Activated T-cell treated with anti-CD3 and anti-CD28 coated beads, Interleukin-2, amount 50 U/mL, for 72 hours (primary cell): ENCODE measurements around the gene CABLES2. TPM values are rescaled to one million over a fixed set of nuclear protein-coding genes. Genes with fewer than 3 reads are reported as not detected.
"Not testable (repeated sequence)": the region's sequence is repeated elsewhere in the genome, so short reads cannot be mapped to it uniquely, and the experiment has no call there.

ENCODE experiments used
- ATAC-seq, 2 donors: fragments of 150-1000 bp; cut with Tn5 transposase; replicated peaks in 1 of 2; 2 replicates each; pipeline ENCODE4 v1.10.0; 2021; ENCODE audit warnings: moderate library complexity in 2 of 2, mild to moderate bottlenecking in 1 of 2
- DNase-seq, 2 donors: peaks; one replicate each; pipeline ENCODE4 v3.0.0; 2021 to 2022; ENCODE audit warnings: mixed read lengths in 1 of 2
- H3K27ac Mint-ChIP-seq: one replicate; pipeline ENCODE4 v1.8.0; 2022; ENCODE audit warnings: mild to moderate bottlenecking, moderate library complexity, mixed read lengths
- H3K27me3 Mint-ChIP-seq: one replicate; pipeline ENCODE4 v1.8.0; 2022; ENCODE audit warnings: low read depth, mixed read lengths
- H3K36me3 Mint-ChIP-seq, 2 donors: one replicate each; pipeline ENCODE4 v1.8.0; 2022; ENCODE audit warnings: mixed read lengths in 2 of 2, mild to moderate bottlenecking in 1 of 2; ENCODE audit not compliant: insufficient read depth in 2 of 2
- H3K4me1 Mint-ChIP-seq: one replicate; pipeline ENCODE4 v1.8.0; 2022; ENCODE audit warnings: low read depth, mixed read lengths
- H3K4me3 Mint-ChIP-seq, 2 donors: one replicate each; pipeline ENCODE4 v1.8.0; 2022; ENCODE audit warnings: mild to moderate bottlenecking in 2 of 2, mixed read lengths in 2 of 2, moderate library complexity in 2 of 2
- H3K9me3 Mint-ChIP-seq, 2 donors: one replicate each; pipeline ENCODE4 v1.8.0; 2022; ENCODE audit warnings: mixed read lengths in 2 of 2
- total RNA-seq, 2 donors: library from RNA; stranded (reverse); gene quantifications; one replicate each; pipeline ENCODE4 v1.2.3, GENCODE V29; 2022

Gene CABLES2
- total RNA-seq, 2 donors from 2014 or later, result 7.1 to 8.3 TPM

DNA sequence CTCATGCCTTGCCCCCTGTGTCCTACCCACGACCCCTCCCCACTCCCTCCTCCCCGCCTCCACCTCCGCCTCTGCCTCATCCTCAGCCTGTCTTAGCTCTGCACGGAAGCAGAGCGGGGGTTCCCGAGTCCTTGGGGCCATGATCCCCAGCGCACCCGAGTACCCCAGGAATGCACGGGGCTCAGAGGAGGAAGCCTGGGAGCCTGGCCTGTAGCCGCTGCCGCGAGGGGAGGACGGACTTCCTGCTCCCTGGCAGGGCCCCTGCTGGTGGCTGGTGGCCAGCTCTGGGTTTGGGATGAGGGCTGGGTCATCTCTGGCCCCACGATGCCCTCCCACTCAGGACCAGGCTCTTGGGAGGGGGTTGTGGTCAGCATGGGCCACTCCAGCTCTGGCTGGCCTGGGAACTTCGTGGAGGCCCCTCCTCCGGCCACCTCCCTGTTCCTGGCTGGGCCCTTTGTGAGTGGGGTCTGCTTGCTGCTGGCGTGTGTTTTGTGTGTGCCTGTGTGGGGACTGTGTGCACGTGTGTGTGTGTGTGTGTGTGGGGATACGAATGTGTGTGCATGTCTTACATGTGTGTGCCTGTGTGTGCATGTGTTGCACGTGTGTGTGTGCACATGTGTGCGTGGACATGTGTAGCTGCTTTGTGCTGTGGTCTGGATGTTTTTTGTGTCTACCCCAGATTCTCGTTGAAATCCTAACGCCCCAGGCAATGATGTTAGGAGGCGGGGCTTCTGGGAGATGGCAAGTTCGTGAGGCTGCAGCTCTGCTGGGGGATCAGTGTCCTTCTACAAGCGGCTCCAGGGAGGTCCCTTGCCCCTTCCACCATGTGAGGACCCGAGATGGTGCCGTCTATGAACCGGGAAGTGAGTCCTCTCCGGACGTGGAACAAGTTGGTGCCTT is 21.6 kb upstream of the CABLES2 start:
- no peak overlapping the region for H3K4me3 Mint-ChIP-seq

DNA sequence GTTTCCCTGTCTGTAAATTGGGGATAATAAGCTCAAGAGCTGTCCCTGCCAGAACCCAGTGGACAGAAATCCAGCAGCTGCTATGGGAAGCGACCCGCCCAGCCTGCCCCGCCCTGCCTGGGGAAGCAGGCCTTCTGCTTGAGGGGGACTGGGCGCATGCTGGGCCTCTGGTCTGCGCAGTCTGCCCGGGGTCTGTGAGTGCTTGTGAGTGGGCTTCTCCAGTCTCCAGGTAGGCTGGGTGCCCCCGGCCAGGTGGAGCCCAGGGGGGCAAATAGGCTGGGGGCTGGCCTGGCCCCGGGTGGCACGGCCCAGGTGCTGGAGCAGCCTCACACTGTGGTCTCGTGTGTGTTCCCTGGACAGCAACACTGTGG is 20.9 kb upstream of the CABLES2 start:
- H3K9me3 Mint-ChIP-seq, result no peaks in the 10 kb centered on the region
- no peak for ATAC-seq
- DNase-seq, result no peak
- no peak overlapping the region for H3K4me3 Mint-ChIP-seq
- H3K27ac Mint-ChIP-seq, result no peak overlapping the region
- no peaks in the 10 kb centered on the region for H3K36me3 Mint-ChIP-seq
- H3K4me1 Mint-ChIP-seq, result no peaks in the 10 kb centered on the region
- peaks cover 4% of the 10 kb centered on the region for H3K27me3 Mint-ChIP-seq

More for the DNA sequence above, 21.6 kb upstream of the CABLES2 start:
- peaks cover 6% of the 10 kb centered on the region for H3K27me3 Mint-ChIP-seq
- no peaks in the 10 kb centered on the region for H3K36me3 Mint-ChIP-seq
- H3K27ac Mint-ChIP-seq, result no peak overlapping the region
- H3K9me3 Mint-ChIP-seq, result no peaks in the 10 kb centered on the region
- DNase-seq, result no peak
- H3K4me1 Mint-ChIP-seq, result no peaks in the 10 kb centered on the region
- ATAC-seq, result no peak

DNA sequence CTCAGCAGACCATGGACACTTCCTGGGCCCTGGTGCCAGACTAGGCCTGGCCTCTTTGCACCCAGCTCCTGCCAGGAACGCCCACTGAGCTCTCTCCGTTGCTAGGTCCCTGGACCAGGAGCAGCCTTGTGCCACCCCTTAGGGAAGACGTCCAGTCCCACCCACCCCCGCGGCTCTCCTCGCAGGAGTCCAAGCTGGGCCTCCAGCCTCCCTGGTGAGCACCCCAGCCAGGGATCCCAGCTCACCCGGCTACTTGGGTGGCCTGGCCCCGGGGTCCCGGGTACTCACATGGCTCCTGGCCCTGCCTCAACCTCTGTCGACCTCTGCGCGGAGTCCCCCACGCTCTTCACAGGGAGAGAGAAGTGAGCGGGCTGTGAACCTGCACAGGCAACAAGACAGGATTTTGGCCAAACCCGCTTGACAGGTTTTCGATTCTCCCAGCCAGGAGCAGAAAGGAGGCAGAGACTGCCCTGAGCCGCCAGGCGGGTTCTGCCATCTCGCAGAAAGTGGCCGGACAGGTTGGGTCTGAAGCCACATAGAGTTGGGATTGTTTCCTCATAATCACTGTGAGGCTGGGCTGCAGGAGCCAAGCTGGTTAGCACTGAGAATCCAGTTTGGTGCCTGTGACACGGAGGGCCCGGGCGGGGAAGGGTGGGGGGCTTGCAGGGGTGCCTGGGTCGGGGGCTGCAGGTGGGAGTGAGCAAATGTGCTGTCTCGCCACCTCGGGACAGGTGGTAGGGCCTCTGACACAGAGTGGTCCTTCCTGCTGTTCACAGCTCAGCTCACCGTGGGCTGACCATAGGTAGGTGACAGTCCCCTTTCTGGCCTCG is 20.3 kb upstream of the CABLES2 start, which contains the start of gene RBBP8NL:
Gene RBBP8NL, minus strand, starts transcription at position 368 of the 830 bp plus-strand sequence. CDS start 7,892 bp downstream, outside the sequence.
- DNase-seq (no peak), ATAC-seq (no peak)
- no peak within 1 kb of the TSS for H3K27ac Mint-ChIP-seq
- H3K36me3 Mint-ChIP-seq, result no peaks in the 10 kb centered on the region
- peaks cover 4% of the 10 kb centered on the region for H3K27me3 Mint-ChIP-seq
- H3K4me3 Mint-ChIP-seq, result no peak within 1 kb of the TSS
- H3K4me1 Mint-ChIP-seq, result no peaks in the 10 kb centered on the region
- no peaks in the 10 kb centered on the region for H3K9me3 Mint-ChIP-seq

DNA sequence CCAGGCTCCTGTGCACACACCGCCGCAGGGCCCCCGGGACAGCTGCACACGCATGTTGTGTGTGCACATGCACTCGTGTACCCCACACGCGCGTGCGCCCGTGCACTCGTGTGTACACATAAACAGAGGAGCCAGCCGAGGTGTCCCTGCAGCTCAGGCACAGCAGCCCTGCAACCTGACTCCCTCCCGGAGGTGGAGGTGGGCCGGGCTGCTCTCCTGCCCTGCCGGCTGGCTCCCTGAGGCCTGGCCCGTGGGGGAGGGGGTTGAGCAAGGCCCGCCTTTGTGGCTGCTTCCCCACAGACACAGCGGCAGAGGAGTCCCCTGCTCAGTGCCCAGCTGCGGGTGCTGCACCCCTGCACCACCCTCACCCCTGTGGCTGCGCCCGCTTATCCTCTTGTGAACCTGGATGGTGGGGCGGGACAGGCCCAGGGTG is 19.6 kb upstream of the CABLES2 start:
- H3K36me3 Mint-ChIP-seq, result no peaks in the 10 kb centered on the region
- no peaks in the 10 kb centered on the region for H3K9me3 Mint-ChIP-seq
- no peak overlapping the region for H3K4me3 Mint-ChIP-seq
- H3K27me3 Mint-ChIP-seq, result peaks cover 4% of the 10 kb centered on the region
- H3K27ac Mint-ChIP-seq, result no peak overlapping the region
- no peak for DNase-seq
- ATAC-seq, result no peak
- no peaks in the 10 kb centered on the region for H3K4me1 Mint-ChIP-seq

DNA sequence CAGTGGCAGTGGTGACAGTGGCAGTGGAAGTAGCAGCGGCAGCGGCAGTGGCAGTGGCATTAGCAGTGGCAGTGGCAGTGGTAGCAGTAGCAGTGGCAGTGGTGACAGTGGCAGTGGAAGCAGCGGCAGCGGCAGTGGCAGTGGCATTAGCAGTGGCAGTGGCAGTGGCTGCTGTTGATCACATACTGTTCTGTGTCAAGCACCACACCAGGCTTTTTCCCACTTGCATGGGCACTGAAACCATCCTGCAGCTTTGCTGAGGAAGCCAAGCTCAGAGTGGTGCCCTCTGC is 18.9 kb upstream of the CABLES2 start:
- not testable (repeated sequence) for H3K4me3 Mint-ChIP-seq, H3K9me3 Mint-ChIP-seq, H3K4me1 Mint-ChIP-seq, DNase-seq, H3K36me3 Mint-ChIP-seq, H3K27ac Mint-ChIP-seq, ATAC-seq, H3K27me3 Mint-ChIP-seq

DNA sequence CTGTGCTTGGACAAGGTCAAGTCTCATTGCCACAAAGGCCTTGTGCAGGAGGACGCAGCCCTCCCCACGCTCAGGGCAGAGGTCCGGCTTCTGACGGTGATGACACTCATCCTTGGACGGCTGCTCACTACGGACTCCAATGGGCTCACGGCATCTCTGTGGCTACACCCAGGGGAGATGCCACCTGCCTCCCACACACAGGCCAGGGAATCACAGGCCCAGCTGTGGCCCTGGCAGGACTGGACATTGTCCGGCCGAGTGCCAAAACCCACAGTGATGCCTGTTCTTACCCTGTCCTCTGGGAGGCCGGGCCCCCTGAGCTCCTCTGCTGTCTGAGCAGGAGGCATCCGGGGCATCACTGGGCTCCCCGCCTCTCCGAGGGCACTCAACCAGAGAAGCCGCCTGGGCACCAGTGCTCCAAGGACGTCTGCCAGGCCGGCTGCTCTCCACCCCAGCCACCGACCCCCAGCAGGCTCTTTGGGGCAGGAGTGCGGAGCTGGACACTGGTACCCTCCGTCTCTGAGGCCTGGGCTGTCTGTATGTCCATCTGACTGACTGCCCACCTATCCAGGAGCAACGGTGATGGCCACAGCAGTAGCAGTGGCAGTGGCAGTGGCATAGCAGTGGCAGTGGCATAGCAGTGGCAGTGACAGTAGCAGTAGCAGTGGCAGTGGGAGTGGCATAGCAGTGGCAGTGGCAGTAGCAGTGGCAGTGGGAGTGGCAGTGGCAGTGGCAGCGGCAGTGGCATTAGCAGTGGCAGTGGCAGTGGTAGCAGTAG is 18.4 kb upstream of the CABLES2 start:
- Mint-ChIP-seq H3K9me3 (peaks cover 0 to 4% of the 10 kb centered on the region in 2 donors), H3K36me3 (no peaks in the 10 kb centered on the region), H3K4me3 (no peak overlapping the region), H3K27ac (no peak overlapping the region), H3K4me1 (no peaks in the 10 kb centered on the region), H3K27me3 (no peaks in the 10 kb centered on the region)
- ATAC-seq, result no peak
- DNase-seq, result no peak

DNA sequence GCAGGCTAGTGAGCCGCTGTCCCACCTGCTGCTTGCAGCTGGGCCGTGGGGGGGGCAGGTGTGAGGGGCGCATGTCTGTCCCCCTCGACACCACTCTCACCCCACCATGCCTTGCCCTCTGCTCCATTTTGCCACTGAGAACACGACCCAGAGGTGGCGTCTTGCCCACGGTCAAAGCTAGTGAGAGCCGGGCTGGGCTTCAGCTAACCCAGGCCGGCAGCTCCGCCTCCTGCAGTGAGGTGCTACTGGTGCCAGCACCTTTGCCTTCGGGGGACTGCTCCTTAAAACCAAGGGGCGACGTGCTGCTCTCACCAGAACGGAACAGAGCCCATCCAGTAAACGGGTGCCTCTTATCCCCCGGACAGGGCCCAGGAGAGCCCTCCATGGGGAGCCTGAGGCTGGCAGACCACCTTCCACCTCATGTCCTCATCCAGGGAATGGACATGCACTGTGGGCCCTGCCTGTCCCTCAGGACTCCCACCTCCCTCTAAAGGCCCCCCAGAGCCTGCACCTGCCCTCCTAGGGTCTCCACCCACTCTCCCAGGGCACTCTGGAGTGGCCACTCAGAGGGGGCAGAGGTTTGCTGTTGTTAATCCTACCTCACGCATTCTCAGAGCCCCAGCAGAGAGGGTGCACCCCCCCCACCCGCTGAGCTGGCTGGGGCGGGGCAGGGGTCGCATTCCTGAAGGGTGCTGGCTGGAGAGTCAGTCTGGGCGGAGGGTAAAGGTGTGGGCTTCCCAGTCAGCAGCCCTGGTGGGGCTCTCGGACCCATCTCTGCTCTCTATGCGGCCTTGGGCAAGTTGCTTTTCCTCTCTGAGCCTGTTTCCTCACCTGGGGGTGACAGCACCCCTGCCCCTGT is 17.4 kb upstream of the CABLES2 start:
- no peak for ATAC-seq
- Mint-ChIP-seq H3K9me3 (peaks cover 0 to 4% of the 10 kb centered on the region in 2 donors), H3K27ac (no peak overlapping the region), H3K27me3 (no peaks in the 10 kb centered on the region), H3K4me1 (no peaks in the 10 kb centered on the region), H3K36me3 (no peaks in the 10 kb centered on the region), H3K4me3 (no peak overlapping the region)
- no peak for DNase-seq

DNA sequence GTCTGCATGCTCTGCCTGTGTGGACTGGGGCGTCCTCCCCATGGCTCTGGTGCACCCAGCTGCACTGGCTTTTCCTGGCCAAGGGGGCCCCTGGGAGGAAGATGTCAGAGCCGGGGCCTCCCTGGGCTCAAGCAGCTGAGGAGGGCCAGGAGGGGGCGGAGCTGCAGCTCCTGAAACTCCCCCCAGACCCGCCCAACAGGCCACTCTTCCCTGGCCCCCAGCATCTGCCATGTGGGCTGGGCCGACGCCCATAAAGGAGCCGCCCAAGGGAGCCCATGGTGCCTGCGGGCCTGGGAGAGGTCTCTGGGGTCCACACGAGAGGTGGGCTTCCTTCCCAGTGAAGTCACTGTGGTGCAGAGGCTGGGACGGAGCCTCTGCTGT is 16.2 kb upstream of the CABLES2 start:
- ATAC-seq, result no peak
- H3K27ac Mint-ChIP-seq, result no peak overlapping the region

DNA sequence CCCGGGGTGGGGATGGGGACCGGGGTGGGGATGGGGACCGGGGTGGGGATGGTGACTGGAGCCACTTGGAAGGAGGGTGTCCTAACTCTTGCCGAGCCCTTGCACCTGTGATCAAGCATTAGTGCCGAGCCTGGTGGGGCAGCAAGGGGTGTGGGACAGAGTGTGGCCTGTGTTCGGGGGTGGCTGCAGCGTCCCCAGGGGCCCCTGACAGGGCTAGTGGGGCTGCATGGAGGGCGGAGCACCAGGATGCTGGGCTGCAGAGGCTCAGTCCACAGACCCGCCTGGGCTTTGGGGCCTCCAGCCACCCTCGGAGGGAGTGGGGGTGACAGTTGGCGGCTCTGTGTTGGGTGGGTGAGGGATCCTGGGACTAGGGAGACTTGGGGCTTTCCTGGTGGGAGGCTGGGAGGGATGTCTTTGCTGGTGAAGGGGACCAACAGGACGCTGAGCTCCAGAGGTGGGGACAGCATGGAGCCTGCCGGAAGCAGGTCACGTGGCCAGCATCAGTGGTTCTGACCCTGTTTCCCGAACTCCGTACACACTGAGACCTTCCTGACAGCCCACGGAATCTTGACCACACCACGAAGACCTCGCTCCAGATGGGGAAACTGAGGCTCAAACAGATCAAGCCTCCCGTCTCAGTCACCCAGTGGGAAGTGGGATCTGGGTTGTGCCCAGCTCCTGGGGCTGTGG is 15.7 kb upstream of the CABLES2 start:
- Mint-ChIP-seq H3K27me3 (no peaks in the 10 kb centered on the region), H3K4me3 (no peak overlapping the region), H3K4me1 (no peaks in the 10 kb centered on the region), H3K27ac (no peak overlapping the region), H3K9me3 (peaks cover 0 to 4% of the 10 kb centered on the region in 2 donors), H3K36me3 (no peaks in the 10 kb centered on the region)
- no peak for ATAC-seq
- DNase-seq, result no peak

More for the DNA sequence above, 16.2 kb upstream of the CABLES2 start:
- Mint-ChIP-seq H3K36me3 (no peaks in the 10 kb centered on the region), H3K4me3 (no peak overlapping the region), H3K4me1 (no peaks in the 10 kb centered on the region), H3K27me3 (no peaks in the 10 kb centered on the region), H3K9me3 (peaks cover 0 to 4% of the 10 kb centered on the region in 2 donors)
- no peak for DNase-seq

DNA sequence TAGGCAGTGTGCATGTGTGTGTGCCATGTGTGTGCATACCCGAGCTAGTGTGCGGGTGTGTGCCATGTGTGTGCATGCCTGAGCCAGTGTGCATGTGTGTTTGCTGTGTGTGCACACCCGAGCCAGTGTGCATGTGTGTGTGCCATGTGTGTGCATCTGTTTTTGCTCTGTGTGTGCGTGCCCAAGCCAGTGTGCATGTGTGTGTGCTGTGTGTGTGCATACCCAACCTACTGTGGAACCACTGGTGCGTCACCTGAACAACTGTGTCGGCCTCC is 14.6 kb upstream of the CABLES2 start:
- H3K36me3 Mint-ChIP-seq, result no peaks in the 10 kb centered on the region
- ATAC-seq (no peak), DNase-seq (no peak)
- H3K27me3 Mint-ChIP-seq, result no peaks in the 10 kb centered on the region
- no peak overlapping the region for H3K4me3 Mint-ChIP-seq
- H3K27ac Mint-ChIP-seq, result no peak overlapping the region
- no peaks in the 10 kb centered on the region for H3K4me1 Mint-ChIP-seq
- peaks cover 0 to 4% of the 10 kb centered on the region in 2 donors for H3K9me3 Mint-ChIP-seq

DNA sequence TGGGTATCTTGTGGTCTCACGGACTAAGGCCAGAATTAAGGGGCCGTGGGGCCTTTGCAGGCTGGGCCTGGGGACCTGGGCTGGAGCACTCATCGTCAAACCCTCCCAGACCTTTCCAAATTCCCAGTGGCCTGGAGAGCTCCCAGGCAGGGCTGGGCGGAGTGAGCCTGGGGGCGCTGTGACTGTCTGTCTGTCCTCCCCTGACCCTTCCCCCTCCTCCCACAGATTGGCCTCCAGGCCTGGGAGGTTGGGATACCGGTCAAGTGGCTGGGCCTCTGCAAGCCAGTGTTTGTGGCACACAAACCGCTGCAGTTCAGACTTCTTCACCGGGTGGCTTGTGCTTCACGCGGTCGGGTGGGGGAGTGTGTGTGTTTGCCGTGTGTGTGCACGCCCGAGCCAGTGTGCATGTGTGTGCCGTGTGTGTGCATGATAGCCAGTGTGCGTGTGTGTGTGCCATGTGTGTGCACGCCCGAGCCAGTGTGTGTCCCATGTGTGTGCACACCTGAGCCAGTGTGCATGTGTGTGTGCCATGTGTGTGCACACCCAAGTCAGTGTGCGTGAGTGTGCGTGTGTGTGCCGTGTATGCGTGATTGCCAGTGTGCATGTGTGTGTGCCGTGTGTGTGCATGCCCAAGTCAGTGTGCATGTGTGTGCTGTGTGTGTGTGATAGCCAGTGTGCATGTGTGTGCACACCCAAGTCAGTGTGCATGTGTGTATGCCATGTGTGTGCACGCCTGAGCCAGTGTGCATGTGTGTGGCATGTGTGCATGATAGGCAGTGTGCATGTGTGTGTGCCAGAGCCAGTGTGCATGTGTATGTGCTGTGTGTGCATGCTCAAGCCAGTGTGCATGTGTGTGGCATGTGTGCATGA is 14.0 kb upstream of the CABLES2 start:
- H3K4me1 Mint-ChIP-seq, result no peaks in the 10 kb centered on the region
- no peak for ATAC-seq
- no peaks in the 10 kb centered on the region for H3K36me3 Mint-ChIP-seq
- DNase-seq, result no peak
- H3K9me3 Mint-ChIP-seq, result peaks cover 0 to 4% of the 10 kb centered on the region in 2 donors
- H3K27me3 Mint-ChIP-seq, result no peaks in the 10 kb centered on the region
- no peak overlapping the region for H3K27ac Mint-ChIP-seq
- H3K4me3 Mint-ChIP-seq, result no peak overlapping the region
